ENCODE data around the gene KIAA2012.
"Not testable (repeated sequence)": the region's sequence is repeated elsewhere in the genome, so short reads cannot be mapped to it uniquely, and the experiment has no call there.

The KIAA2012 gene

GRCh38 chr2:202204855-202205254 is 131.8 kb downstream of the KIAA2012 start:
- DNase-seq: no peak

- no peak for DNase-seq
Measured at GRCh38 chr2:202208526-202208925, 135.5 kb downstream of the KIAA2012 start.

DNA sequence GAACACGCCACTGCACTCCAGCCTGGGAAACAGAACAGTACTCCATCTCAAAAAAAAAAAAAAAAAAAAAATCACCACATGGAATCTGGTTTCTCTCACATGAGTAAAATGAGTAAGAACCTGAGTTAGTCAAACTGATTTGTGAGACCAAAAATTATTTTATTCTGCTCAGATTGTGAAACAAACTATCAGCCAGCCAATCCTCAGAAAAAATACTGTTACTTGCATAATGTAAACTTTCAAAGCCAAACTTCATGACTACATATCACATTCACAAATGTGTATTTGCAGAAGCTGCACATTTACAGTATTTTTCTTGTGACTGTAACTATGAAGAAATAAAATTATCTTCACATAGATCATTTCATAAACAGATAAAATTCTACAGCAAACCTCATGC is 142.1 kb downstream of the KIAA2012 start:
- DNase-seq: no peak

- no peak for DNase-seq
Measured at GRCh38 chr2:202221873-202222272, 148.8 kb downstream of the KIAA2012 start.

- DNase-seq: peak in 1 of 2 donors; percentile 20
Measured at GRCh38 chr2:202237787-202238233, 164.8 kb downstream of the KIAA2012 start.

DNA sequence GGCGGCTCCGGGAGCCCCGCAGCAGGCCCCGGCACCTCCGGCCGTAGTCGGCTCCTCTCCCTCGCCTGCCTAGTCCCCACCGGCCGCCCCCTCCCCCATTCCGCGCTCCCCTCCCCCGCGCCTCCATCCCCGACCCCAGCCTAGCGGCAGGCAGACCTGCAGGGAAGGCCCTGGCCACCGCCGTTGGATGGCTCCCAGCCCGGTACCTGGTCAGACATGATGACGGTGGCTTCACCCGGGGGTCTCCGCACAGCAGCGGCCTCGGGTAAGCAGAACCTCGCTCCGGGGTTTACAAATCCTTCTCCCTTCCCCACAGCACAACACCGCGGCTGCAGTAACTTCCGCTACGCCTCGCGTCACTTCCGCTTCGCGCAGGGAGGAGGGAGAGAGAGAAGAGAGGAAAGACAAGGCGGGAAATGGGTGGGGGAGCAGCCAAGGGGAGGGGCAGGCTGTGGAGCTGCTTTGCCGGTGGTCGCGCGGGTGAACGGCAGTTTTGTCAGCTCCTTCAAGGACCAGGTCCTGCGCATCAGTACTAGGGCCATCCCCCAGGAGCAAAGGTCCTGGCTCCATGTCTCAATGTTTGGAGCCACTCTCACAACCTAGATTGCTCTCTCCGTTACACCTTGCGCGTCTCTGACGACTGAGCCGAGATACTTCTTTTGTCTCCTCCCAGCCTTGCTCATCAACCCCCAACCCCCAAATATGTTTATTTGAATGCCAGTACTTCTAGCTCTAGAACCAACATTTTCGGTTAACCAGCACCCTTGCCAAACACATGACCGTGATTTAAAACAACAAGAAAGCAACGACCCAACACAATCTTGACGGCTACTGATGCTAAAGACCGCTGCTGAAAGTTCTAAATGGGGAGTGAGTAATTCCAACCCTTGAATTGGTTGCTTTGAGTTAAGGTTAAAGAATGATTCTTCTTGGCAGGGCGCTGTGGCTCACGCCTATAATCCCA is 165.5 kb downstream of the KIAA2012 start, which contains the start of gene SUMO1:
TSS of gene SUMO1 (minus strand) at position 364 of the 964 bp plus-strand sequence. CDS start at position 218, 146 bp downstream.
- peak; percentile 92 to 93 for DNase-seq

- not testable (repeated sequence) for DNase-seq
Measured at GRCh38 chr2:202247710-202248109, 174.7 kb downstream of the KIAA2012 start.

GRCh38 chr2:202249521-202250253 is 176.6 kb downstream of the KIAA2012 start:
- DNase-seq: no peak

GRCh38 chr2:202251494-202251893 is 178.4 kb downstream of the KIAA2012 start:
- no peak for DNase-seq
